HepG2 (cell line): Measurements from ENCODE around the gene SETD1B. TPM values are rescaled to one million over a fixed set of nuclear protein-coding genes. Genes with fewer than 3 reads are reported as not detected.

Experiments used
- AKAP8 ChIP-seq: sonication (generic); formaldehyde crosslinking; IDR thresholded peaks from 2 replicates; pipeline ENCODE4 v1.5.1; 2020; ENCODE audit warnings: mild to moderate bottlenecking, missing genetic modification reagents
- HDAC6 ChIP-seq: fragments of 200-600 bp; sonication (generic); IDR thresholded peaks from 2 replicates; pipeline ENCODE4 v1.7.0; 2017; ENCODE audit warnings: mild to moderate bottlenecking, antibody characterized with exemption, low read length, low read depth
- JARID2 ChIP-seq: sonication (generic); formaldehyde crosslinking; IDR thresholded peaks from 2 replicates; pipeline ENCODE4 v1.8.1; 2023; ENCODE audit warnings: missing genetic modification reagents, inconsistent platforms; ENCODE audit not compliant: insufficient replicate concordance
- MYNN ChIP-seq: sonication (generic); formaldehyde crosslinking; IDR thresholded peaks from 2 replicates; pipeline ENCODE4 v1.4.0; 2020; ENCODE audit warnings: mild to moderate bottlenecking, low read depth, missing genetic modification reagents
- PAX8 ChIP-seq: sonication (generic); formaldehyde crosslinking; IDR thresholded peaks from 2 replicates; pipeline ENCODE4 v1.8.0; 2022; ENCODE audit warnings: mild to moderate bottlenecking, missing genetic modification reagents, borderline replicate concordance
- PHF8 ChIP-seq: sonication (generic); formaldehyde crosslinking; IDR thresholded peaks from 2 replicates; pipeline ENCODE4 v1.5.0; 2020; ENCODE audit warnings: missing genetic modification reagents
- RXRA ChIP-seq: sonication (generic); formaldehyde crosslinking; IDR thresholded peaks from 2 replicates; pipeline ENCODE4 v1.5.1; 2020; ENCODE audit warnings: missing genetic modification reagents
- SAP130 ChIP-seq: IDR thresholded peaks from 2 replicates; pipeline ENCODE4 v1.6.1; 2016; ENCODE audit warnings: low read depth
- SMAD1 ChIP-seq: sonication (generic); formaldehyde crosslinking; IDR thresholded peaks from 2 replicates; pipeline ENCODE4 v1.4.0; 2020; ENCODE audit warnings: missing genetic modification reagents, low read depth, mild to moderate bottlenecking, borderline replicate concordance
- STAG1 ChIP-seq: sonication (generic); formaldehyde crosslinking; IDR thresholded peaks from 2 replicates; pipeline ENCODE4 v1.4.0; 2020; ENCODE audit warnings: missing genetic modification reagents
- TSC22D2 ChIP-seq: sonication (generic); formaldehyde crosslinking; IDR thresholded peaks from 2 replicates; pipeline ENCODE4 v1.5.1; 2020; ENCODE audit warnings: missing genetic modification reagents, mild to moderate bottlenecking, borderline replicate concordance
- polyA plus RNA-seq, 8 experiments: library from polyadenylated mRNA; depleted of rRNA in 3 of 8; stranded (reverse) in 7 of 8; unstranded in 1 of 8; fragments of >200 nt; fragmentation: Illumina TruSeq in 4 of 8; extraction: Trizol in 4 of 8; gene quantifications; 2 replicates each; pipeline versions ENCODE4 v1.2.1 to v1.2.3, GENCODE V29; 2011 to 2016; ENCODE audit warnings: low read depth in 4 of 8, missing spikeins in 1 of 8, mixed read lengths in 1 of 8; ENCODE audit not compliant: insufficient read depth in 1 of 8
- total RNA-seq, 5 experiments: library from RNA; depleted of rRNA; stranded (reverse); fragments of >200 nt; fragmentation: Illumina TruSeq; extraction: Trizol; gene quantifications; 2 replicates each; pipeline ENCODE4 v1.2.3, GENCODE V29; 2016; ENCODE audit warnings: low read depth in 1 of 5
- TF ChIP-seq, protein P1 (sequence below): sonication (generic); formaldehyde crosslinking; IDR thresholded peaks from 2 replicates; pipeline ENCODE4 v1.4.0; 2020; ENCODE audit warnings: low read depth, mild to moderate bottlenecking, missing genetic modification reagents
- TF ChIP-seq, protein P2 (sequence below): sonication (generic); formaldehyde crosslinking; IDR thresholded peaks from 2 replicates; pipeline ENCODE4 v1.4.0; 2020; ENCODE audit warnings: missing genetic modification reagents
- TF ChIP-seq, protein P3 (sequence below), 2 experiments: fragments of 450-650 bp in 1 of 2; sonication (generic) in 1 of 2; formaldehyde crosslinking; IDR thresholded peaks; 2 replicates each; pipeline versions ENCODE4 v1.5.0 to v1.8.0; 2020 to 2022; ENCODE audit warnings: mild to moderate bottlenecking in 1 of 2, missing genetic modification reagents in 1 of 2
- TF ChIP-seq, protein P4 (sequence below): IDR thresholded peaks from 2 replicates; pipeline ENCODE4 v1.6.1; 2016; ENCODE audit warnings: missing biosample characterization, missing genetic modification reagents, low read depth
- TF ChIP-seq, protein P5 (sequence below): sonication (generic); formaldehyde crosslinking; IDR thresholded peaks from 2 replicates; pipeline ENCODE4 v1.9.0; 2021; ENCODE audit warnings: missing genetic modification reagents, borderline replicate concordance
- TF ChIP-seq, protein P6 (sequence below): sonication (generic); formaldehyde crosslinking; conservative IDR thresholded peaks from 2 replicates; pipeline ENCODE4 v1.4.0; 2020; ENCODE audit warnings: missing genetic modification reagents

The SETD1B gene
- total and polyA plus RNA-seq, 2 of the 13 experiments (the other 11 are each of a cell fraction or from before 2014, with no cell fraction given): 1.1 to 1.4 TPM

DNA sequence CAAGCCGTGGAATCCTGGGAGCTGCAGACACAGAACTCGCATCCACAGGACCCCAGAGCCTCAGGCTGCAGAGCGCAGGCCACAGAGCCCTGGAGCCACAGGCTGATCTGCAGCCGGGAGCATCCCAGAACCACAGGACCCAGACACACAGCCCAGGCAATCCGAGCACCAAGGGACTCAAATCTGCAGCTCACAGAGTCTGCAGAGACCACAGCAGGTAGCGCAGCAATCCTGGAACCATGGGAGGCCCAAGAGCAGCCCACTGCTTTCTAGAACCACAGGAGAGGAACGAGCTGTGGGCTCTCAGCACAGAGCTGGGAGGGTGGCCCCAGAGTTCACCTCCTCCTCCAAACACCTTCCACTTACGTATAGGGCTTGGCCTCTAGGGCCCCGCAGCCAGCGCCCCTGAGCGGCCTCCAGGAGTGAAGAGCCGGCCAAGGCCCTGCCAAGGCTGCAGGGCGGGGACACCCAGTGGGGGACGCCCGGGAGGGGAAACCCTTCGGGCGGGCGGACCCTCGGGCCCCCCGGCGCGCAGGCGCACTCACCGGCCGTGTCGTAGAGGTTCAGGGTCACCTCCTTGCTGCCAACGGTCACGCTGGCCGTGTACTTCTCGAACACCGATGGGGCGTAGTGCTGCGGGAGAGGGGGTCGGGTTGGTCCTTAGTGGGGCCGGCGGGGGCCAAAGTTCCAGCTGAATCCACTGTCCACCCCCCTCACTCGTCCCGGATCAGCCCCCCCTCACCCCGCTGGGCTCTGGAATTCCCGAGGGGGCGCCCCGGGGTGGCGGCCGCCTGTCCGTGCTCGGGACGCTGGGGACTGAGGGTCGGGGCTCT, 11.0 kb upstream of the SETD1B start (continued):
- 0 out of 2 replicates have a peak, but pooled peaks have one; percentile 48 for TF ChIP-seq PHF8 (CRISPR knock-in tag)
- TF ChIP-seq AKAP8 (CRISPR knock-in tag): no peak
- TF ChIP-seq MYNN (CRISPR knock-in tag): no peak
- TF ChIP-seq PAX8: no peak
- TF ChIP-seq HDAC6: no peak
- peak; percentile 39; the same call in 1 of the 2 replicates for TF ChIP-seq RXRA (CRISPR knock-in tag)
- peak; percentile 46; the same call in 1 of the 2 replicates for TF ChIP-seq SAP130 (CRISPR knock-in tag)
- TF ChIP-seq, protein P1, sequence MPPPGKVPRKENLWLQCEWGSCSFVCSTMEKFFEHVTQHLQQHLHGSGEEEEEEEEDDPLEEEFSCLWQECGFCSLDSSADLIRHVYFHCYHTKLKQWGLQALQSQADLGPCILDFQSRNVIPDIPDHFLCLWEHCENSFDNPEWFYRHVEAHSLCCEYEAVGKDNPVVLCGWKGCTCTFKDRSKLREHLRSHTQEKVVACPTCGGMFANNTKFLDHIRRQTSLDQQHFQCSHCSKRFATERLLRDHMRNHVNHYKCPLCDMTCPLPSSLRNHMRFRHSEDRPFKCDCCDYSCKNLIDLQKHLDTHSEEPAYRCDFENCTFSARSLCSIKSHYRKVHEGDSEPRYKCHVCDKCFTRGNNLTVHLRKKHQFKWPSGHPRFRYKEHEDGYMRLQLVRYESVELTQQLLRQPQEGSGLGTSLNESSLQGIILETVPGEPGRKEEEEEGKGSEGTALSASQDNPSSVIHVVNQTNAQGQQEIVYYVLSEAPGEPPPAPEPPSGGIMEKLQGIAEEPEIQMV (CRISPR knock-in tag): no peak
- TF ChIP-seq, protein P2, sequence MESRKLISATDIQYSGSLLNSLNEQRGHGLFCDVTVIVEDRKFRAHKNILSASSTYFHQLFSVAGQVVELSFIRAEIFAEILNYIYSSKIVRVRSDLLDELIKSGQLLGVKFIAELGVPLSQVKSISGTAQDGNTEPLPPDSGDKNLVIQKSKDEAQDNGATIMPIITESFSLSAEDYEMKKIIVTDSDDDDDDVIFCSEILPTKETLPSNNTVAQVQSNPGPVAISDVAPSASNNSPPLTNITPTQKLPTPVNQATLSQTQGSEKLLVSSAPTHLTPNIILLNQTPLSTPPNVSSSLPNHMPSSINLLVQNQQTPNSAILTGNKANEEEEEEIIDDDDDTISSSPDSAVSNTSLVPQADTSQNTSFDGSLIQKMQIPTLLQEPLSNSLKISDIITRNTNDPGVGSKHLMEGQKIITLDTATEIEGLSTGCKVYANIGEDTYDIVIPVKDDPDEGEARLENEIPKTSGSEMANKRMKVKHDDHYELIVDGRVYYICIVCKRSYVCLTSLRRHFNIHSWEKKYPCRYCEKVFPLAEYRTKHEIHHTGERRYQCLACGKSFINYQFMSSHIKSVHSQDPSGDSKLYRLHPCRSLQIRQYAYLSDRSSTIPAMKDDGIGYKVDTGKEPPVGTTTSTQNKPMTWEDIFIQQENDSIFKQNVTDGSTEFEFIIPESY (CRISPR knock-in tag): no peak
- TF ChIP-seq, protein P3, sequence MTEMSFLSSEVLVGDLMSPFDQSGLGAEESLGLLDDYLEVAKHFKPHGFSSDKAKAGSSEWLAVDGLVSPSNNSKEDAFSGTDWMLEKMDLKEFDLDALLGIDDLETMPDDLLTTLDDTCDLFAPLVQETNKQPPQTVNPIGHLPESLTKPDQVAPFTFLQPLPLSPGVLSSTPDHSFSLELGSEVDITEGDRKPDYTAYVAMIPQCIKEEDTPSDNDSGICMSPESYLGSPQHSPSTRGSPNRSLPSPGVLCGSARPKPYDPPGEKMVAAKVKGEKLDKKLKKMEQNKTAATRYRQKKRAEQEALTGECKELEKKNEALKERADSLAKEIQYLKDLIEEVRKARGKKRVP (CRISPR knock-in tag; IDR thresholded peaks at IDR 0.05): no peak
- TF ChIP-seq STAG1 (CRISPR knock-in tag): no peak
- TF ChIP-seq, protein P4, sequence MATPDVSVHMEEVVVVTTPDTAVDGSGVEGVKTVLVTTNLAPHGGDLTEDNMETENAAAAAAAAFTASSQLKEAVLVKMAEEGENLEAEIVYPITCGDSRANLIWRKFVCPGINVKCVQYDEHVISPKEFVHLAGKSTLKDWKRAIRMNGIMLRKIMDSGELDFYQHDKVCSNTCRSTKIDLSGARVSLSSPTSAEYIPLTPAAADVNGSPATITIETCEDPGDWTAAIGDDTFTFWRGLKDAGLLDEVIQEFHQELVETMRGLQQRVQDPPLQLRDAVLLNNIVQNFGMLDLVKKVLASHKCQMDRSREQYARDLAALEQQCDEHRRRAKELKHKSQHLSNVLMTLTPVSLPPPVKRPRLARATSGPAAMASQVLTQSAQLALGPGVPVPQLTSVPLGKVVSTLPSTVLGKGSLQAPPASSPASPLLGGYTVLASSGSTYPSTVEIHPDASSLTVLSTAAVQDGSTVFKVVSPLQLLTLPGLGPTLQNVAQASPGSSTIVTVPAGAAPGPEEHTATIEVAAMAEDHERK (CRISPR knock-in tag): no peak
- TF ChIP-seq, protein P5, sequence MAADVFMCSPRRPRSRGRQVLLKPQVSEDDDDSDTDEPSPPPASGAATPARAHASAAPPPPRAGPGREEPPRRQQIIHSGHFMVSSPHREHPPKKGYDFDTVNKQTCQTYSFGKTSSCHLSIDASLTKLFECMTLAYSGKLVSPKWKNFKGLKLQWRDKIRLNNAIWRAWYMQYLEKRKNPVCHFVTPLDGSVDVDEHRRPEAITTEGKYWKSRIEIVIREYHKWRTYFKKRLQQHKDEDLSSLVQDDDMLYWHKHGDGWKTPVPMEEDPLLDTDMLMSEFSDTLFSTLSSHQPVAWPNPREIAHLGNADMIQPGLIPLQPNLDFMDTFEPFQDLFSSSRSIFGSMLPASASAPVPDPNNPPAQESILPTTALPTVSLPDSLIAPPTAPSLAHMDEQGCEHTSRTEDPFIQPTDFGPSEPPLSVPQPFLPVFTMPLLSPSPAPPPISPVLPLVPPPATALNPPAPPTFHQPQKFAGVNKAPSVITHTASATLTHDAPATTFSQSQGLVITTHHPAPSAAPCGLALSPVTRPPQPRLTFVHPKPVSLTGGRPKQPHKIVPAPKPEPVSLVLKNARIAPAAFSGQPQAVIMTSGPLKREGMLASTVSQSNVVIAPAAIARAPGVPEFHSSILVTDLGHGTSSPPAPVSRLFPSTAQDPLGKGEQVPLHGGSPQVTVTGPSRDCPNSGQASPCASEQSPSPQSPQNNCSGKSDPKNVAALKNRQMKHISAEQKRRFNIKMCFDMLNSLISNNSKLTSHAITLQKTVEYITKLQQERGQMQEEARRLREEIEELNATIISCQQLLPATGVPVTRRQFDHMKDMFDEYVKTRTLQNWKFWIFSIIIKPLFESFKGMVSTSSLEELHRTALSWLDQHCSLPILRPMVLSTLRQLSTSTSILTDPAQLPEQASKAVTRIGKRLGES: no peak
- TF ChIP-seq, protein P6, sequence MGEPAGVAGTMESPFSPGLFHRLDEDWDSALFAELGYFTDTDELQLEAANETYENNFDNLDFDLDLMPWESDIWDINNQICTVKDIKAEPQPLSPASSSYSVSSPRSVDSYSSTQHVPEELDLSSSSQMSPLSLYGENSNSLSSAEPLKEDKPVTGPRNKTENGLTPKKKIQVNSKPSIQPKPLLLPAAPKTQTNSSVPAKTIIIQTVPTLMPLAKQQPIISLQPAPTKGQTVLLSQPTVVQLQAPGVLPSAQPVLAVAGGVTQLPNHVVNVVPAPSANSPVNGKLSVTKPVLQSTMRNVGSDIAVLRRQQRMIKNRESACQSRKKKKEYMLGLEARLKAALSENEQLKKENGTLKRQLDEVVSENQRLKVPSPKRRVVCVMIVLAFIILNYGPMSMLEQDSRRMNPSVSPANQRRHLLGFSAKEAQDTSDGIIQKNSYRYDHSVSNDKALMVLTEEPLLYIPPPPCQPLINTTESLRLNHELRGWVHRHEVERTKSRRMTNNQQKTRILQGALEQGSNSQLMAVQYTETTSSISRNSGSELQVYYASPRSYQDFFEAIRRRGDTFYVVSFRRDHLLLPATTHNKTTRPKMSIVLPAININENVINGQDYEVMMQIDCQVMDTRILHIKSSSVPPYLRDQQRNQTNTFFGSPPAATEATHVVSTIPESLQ: no peak
- TF ChIP-seq TSC22D2 (CRISPR knock-in tag): no peak
- no peak for TF ChIP-seq JARID2
- no peak; the same call in 1 of the 2 replicates for TF ChIP-seq SMAD1 (CRISPR knock-in tag)
